Small intestine (tissue), 7 donors: ENCODE results near the gene SEMA5A. TPM values are rescaled to one million over a fixed set of nuclear protein-coding genes. Genes with fewer than 3 reads are reported as not detected.

Experiments used
- DNase-seq, 2 donors: peaks; one replicate each; pipeline versions ENCODE4 v3.0.0 to v3.0.0-alpha.2; 2013
- FAIRE-seq: peaks from 2 replicates; lab custom pipeline; 2012; peaks lifted over from hg19 to GRCh38; lab: Jason Lieb, UNC
- H3K27ac ChIP-seq, 3 donors: one replicate each; pipeline ENCODE4 v1.5.1; 2013; ENCODE audit warnings: low read length in 2 of 3, mild to moderate bottlenecking in 2 of 3, control low read depth in 1 of 3, inconsistent platforms in 1 of 3, low read depth in 1 of 3, moderate library complexity in 1 of 3
- H3K27me3 ChIP-seq, 3 donors: one replicate each; pipeline ENCODE4 v1.6.1; 2013; ENCODE audit warnings: low read length in 3 of 3, inconsistent platforms in 1 of 3; ENCODE audit not compliant: control insufficient read depth in 3 of 3, insufficient read depth in 3 of 3
- H3K36me3 ChIP-seq, 3 donors: one replicate each; pipeline ENCODE4 v1.6.1; 2013; ENCODE audit warnings: low read length in 3 of 3, inconsistent platforms in 1 of 3, low read depth in 1 of 3, mild to moderate bottlenecking in 1 of 3, moderate library complexity in 1 of 3; ENCODE audit not compliant: control insufficient read depth in 3 of 3, insufficient read depth in 2 of 3
- H3K4me1 ChIP-seq, 3 donors: one replicate each; pipeline ENCODE4 v1.6.1; 2013; ENCODE audit warnings: low read length in 2 of 3, inconsistent platforms in 1 of 3, low read depth in 1 of 3, mild to moderate bottlenecking in 1 of 3, moderate library complexity in 1 of 3; ENCODE audit not compliant: control insufficient read depth in 3 of 3, insufficient read depth in 2 of 3
- H3K4me3 ChIP-seq, 3 donors: one replicate each; pipeline ENCODE4 v1.5.1; 2013; ENCODE audit warnings: low read length in 3 of 3, control low read depth in 1 of 3, inconsistent platforms in 1 of 3, low read depth in 1 of 3, mild to moderate bottlenecking in 1 of 3, moderate library complexity in 1 of 3
- H3K9me3 ChIP-seq, 2 donors: one replicate each; pipeline ENCODE4 v1.6.1; 2013; ENCODE audit warnings: low read depth in 1 of 2, low read length in 1 of 2; ENCODE audit not compliant: control insufficient read depth in 2 of 2, insufficient read depth in 1 of 2
- WGBS, 3 donors: extraction: QIAGEN DNeasy Blood & Tissue Kit; methylation state at CpG; one replicate each; pipeline ENCODE4 v1.1.7; 2013; 5-methylcytosine and 5-hydroxymethylcytosine counted together
- polyA plus RNA-seq, 4 donors: library from polyadenylated mRNA; stranded (reverse) in 3 of 4; unstranded in 1 of 4; fragments of 200-250 nt in 3 of 4; fragments of 120-200 nt in 1 of 4; gene quantifications; one replicate each; pipeline versions ENCODE4 v1.2.1 to v1.2.3, GENCODE V29; 2013
- donor health status: healthy with polysubstance abuse.
- donor health status: control.
- donor health status: control.
- donor health status: Bipolar disorder and iron deficiency.
- donor health status: healthy.

SEMA5A gene
- polyA plus RNA-seq, 4 donors = 0.45 to 11.1 (median 1.2) TPM

DNA sequence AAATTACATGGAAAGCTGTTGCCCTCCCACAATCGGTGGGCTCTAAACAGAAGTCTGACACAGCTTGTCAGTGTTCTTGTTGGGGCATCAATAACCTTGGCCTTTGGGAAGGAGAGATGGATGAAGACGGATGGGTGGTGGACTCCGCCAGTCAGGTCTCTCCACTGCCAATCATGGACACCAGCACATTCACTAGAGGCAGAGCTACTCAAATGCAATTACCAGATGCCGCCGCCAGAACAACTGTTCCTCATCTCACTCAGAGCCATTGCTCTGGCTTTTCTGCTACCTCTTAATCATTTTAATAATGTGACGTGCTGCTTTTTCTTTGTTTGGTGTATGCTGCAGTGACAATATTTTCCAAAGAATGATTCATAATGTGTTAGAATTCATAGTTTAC lies 27.9 kb upstream of the SEMA5A start:
- H3K4me1 ChIP-seq = no peaks in the 10 kb centered on the region
- FAIRE-seq (no peak), DNase-seq (no peak)
- no peak overlapping the region for H3K4me3 ChIP-seq
- H3K27me3 ChIP-seq = no peaks in the 10 kb centered on the region
- H3K9me3 ChIP-seq = peaks cover 0 to 4% of the 10 kb centered on the region in 2 donors
- WGBS, 3 donors = 88 to 96% (median 94%) methylated on average over 6 of the region's 6 CpGs
- H3K36me3 ChIP-seq = no peaks in the 10 kb centered on the region
- H3K27ac ChIP-seq = no peak overlapping the region

- no peak overlapping the region for H3K4me3 ChIP-seq
- FAIRE-seq (no peak), DNase-seq (no peak)
Measured at GRCh38 chr5:9572246-9572645, 26.4 kb upstream of the SEMA5A start.

DNA sequence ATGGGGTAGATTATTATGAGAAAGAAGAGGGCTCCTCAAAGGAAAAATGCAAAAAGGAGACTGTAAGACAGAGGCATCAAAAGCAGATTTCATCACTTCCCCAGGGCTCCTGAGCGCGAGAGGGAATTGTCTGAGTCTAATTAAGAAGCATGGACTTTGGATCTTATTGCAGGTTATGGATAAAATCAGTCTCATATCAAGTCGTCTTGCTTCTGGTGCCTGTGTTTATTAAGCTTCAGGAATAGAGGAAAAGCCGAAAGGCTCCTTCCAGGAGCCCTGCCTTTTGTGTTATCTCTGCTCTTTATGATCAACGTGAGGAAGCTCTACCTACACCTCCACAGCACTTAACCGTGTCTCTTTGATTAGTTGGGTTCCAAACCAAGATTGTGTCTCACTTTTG lies 25.0 kb upstream of the SEMA5A start:
- peak; percentile 19 to 74 for DNase-seq
- no peaks in the 10 kb centered on the region for H3K9me3 ChIP-seq

More at GRCh38 chr5:9572246-9572645, 26.4 kb upstream of the SEMA5A start:
- H3K27me3 ChIP-seq = no peaks in the 10 kb centered on the region
- H3K36me3 ChIP-seq = no peaks in the 10 kb centered on the region
- 89 to 92% (median 91%) methylated on average over 8 of the region's 8 CpGs for WGBS, 3 donors
- no peaks in the 10 kb centered on the region for H3K4me1 ChIP-seq
- no peak overlapping the region for H3K27ac ChIP-seq
- no peaks in the 10 kb centered on the region for H3K9me3 ChIP-seq

GRCh38 chr5:9567039-9567438 lies 21.2 kb upstream of the SEMA5A start:
- Histone ChIP-seq H3K4me3 (no peak overlapping the region), H3K9me3 (no peaks in the 10 kb centered on the region), H3K27me3 (no peaks in the 10 kb centered on the region), H3K36me3 (no peaks in the 10 kb centered on the region), H3K27ac (no peak overlapping the region), H3K4me1 (no peaks in the 10 kb centered on the region)
- FAIRE-seq (no peak), DNase-seq (no peak)

More for the DNA sequence above, 25.0 kb upstream of the SEMA5A start:
- H3K36me3 ChIP-seq = no peaks in the 10 kb centered on the region
- 15 to 58% (median 32%) methylated on average over 6 of the region's 6 CpGs for WGBS, 3 donors
- H3K4me3 ChIP-seq = no peak overlapping the region
- H3K4me1 ChIP-seq = no peaks in the 10 kb centered on the region
- H3K27me3 ChIP-seq = no peaks in the 10 kb centered on the region
- H3K27ac ChIP-seq = no peak overlapping the region
- no peak for FAIRE-seq

GRCh38 chr5:9564752-9565151 lies 18.9 kb upstream of the SEMA5A start:
- Histone ChIP-seq H3K27me3 (no peaks in the 10 kb centered on the region), H3K4me3 (no peak overlapping the region), H3K36me3 (no peaks in the 10 kb centered on the region), H3K4me1 (no peaks in the 10 kb centered on the region), H3K9me3 (no peaks in the 10 kb centered on the region), H3K27ac (no peak overlapping the region)
- DNase-seq (no peak), FAIRE-seq (no peak)
- 67 to 76% (median 69%) methylated on average over 4 of the region's 4 CpGs for WGBS, 3 donors

GRCh38 chr5:9562141-9562540 lies 16.3 kb upstream of the SEMA5A start:
- DNase-seq = no peak
- WGBS, 3 donors = 80 to 91% (median 81%) methylated on average over 7 of the region's 7 CpGs
- Histone ChIP-seq H3K27ac (no peak overlapping the region), H3K4me1 (peaks cover 0 to 22% (median 7%) of the 10 kb centered on the region in 3 donors), H3K4me3 (no peak overlapping the region), H3K36me3 (no peaks in the 10 kb centered on the region), H3K9me3 (no peaks in the 10 kb centered on the region), H3K27me3 (no peaks in the 10 kb centered on the region)
- no peak for FAIRE-seq

DNA sequence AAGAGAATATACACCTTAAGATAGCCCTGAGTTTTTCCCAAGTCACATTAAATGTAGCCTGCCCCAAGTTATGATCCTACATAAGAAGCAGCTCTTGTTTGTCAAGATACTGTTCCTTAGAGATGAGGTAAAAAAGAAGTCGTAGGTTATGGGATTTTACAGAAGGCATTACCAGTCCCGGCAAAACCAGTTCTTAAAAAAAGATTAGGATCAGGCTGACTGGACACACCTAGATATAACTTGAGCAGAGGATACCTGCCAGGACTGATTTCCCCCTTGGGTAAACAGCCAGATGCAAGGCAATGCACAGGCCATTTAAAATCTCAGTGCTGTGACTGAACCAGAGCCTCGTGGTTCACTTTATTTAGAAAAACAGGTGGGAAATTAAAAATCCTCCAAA lies 14.1 kb upstream of the SEMA5A start:
- no peaks in the 10 kb centered on the region for H3K27me3 ChIP-seq
- no peak for DNase-seq
- H3K27ac ChIP-seq = no peak overlapping the region
- H3K36me3 ChIP-seq = no peaks in the 10 kb centered on the region
- 21 to 56% (median 46%) methylated on average over 3 of the region's 3 CpGs for WGBS, 3 donors
- no peak overlapping the region for H3K4me3 ChIP-seq
- peaks cover 0 to 24% (median 7%) of the 10 kb centered on the region in 3 donors for H3K4me1 ChIP-seq
- FAIRE-seq = no peak
- H3K9me3 ChIP-seq = no peaks in the 10 kb centered on the region

GRCh38 chr5:9558319-9558965 lies 12.6 kb upstream of the SEMA5A start:
- peak overlapping the region in 1 of 3 donors; percentile 48 for H3K27ac ChIP-seq
- H3K4me1 ChIP-seq = peaks cover 0 to 28% (median 7%) of the 10 kb centered on the region in 3 donors
- H3K9me3 ChIP-seq = no peaks in the 10 kb centered on the region
- H3K27me3 ChIP-seq = no peaks in the 10 kb centered on the region
- no peak overlapping the region for H3K4me3 ChIP-seq
- no peaks in the 10 kb centered on the region for H3K36me3 ChIP-seq
- peak; percentile 73 to 90 for DNase-seq
- WGBS, 3 donors = 14 to 49% (median 33%) methylated on average over 5 of the region's 5 CpGs
- no peak for FAIRE-seq

GRCh38 chr5:9557696-9558095 lies 11.8 kb upstream of the SEMA5A start:
- 40 to 62% (median 53%) methylated on average over 2 of the region's 2 CpGs for WGBS, 3 donors
- no peaks in the 10 kb centered on the region for H3K9me3 ChIP-seq
- peaks cover 4 to 36% (median 7%) of the 10 kb centered on the region in 3 donors for H3K4me1 ChIP-seq
- H3K36me3 ChIP-seq = no peaks in the 10 kb centered on the region
- DNase-seq (peak; percentile 42), FAIRE-seq (no peak)
- peak overlapping the region in 2 of 3 donors; percentile 48 to 59 for H3K27ac ChIP-seq
- H3K27me3 ChIP-seq = no peaks in the 10 kb centered on the region
- no peak overlapping the region for H3K4me3 ChIP-seq
